Sigmoid colon (tissue), 3 donors: ENCODE measurements around the gene USP54.

Source experiments
- CTCF ChIP-seq, 4 experiments: fragments of 450-650 bp in 3 of 4; fragments of 200-600 bp in 1 of 4; IDR thresholded peaks; one replicate each; pipeline ENCODE4 v1.5.1; 2016 to 2019; ENCODE audit warnings: antibody characterized with exemption in 4 of 4, mild to moderate bottlenecking in 3 of 4, moderate library complexity in 2 of 4
- POLR2A ChIP-seq, 2 donors: fragments of 450-650 bp; IDR thresholded peaks; one replicate each; pipeline ENCODE4 v1.6.1; 2016; ENCODE audit warnings: antibody characterized with exemption in 2 of 2, mild to moderate bottlenecking in 2 of 2, moderate library complexity in 2 of 2

GRCh38 chr10:73471226-73471625, 119.9 kb downstream of the USP54 start:
- TF ChIP-seq CTCF (IDR thresholded peaks at IDR 0.05) (no peak), POLR2A (IDR thresholded peaks at IDR 0.05) (no peak)
